NCI-H187 treated with DMSO at 0.1 percent for 48 hours (cell line): ENCODE data around the gene MBP.

ENCODE experiments used
- DNase-seq: peaks from one replicate; lab custom pipeline; 2025; lab: John Stamatoyannopoulos, UW

Gene MBP

DNA sequence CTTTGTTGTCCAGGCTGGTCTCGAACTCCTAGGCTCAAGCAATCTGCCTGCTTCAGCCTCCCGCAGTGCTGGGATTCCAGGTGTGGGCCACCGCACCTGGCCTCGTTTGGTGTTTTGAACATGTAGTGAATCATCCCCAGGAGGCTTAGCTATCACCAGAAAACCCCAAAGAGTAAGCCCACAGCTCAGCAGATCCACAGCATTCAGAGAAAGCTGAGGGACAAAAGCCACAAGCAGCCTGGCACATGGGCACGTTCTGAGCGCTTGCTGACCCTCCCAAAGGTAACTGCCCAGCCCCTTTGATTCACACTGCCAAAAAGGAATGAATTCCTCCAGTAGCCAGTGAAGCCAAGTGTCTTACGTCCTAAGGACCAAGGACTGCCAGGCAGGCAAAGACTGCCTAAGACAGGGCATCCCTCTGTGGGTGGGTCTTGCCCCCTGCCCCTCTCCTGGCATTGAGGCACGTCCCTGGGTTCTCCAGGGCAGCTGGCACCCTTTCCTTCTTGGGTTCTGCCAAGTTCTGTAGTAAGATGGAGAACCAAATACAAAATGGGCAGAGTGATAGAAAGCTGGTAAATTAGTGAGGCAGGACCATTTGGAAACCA lies 31.7 kb downstream of the MBP start:
- DNase-seq, result no peak

DNA sequence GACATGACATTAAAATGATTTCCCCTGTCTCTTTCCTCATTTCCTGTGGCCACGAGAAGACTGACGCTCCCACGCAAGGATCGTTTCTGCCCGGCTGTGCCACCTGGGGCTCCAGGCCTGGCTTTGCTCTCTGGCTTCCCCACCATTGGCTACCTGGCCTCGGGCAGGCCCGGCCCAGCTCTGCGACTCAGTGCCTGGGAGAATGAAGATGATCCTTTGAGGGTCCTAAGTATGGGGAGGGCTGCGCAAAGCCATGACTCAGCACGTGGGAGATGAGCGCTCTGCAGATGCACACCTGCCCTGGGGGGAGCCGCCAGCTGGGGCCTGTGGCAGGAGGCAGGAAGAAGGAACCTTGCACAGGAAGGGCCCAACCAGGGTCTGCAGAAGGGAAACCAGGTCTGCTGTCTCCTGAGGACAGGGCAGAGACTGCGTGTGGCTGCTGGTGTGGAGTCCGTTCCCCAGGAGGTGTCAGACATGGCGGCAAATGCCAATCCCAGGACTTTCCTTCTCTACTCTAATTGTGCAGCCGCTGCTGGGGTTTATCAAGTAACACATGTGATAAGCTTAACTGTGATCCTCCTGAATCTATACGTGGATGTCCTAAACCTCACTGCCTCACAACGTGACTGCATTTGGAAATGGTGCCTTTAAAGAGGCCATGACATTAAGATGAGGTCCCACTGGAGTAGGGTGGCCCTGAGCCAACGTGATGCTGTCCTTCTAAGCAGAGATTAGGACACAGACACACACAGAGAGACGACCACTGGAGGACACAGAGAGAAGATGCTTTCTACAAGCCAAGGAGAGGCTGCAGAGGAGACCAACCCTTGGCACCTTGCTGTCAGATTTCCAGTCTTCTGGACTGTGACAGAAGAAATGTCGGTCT lies 32.9 kb downstream of the MBP start:
- DNase-seq, result no peak

DNA sequence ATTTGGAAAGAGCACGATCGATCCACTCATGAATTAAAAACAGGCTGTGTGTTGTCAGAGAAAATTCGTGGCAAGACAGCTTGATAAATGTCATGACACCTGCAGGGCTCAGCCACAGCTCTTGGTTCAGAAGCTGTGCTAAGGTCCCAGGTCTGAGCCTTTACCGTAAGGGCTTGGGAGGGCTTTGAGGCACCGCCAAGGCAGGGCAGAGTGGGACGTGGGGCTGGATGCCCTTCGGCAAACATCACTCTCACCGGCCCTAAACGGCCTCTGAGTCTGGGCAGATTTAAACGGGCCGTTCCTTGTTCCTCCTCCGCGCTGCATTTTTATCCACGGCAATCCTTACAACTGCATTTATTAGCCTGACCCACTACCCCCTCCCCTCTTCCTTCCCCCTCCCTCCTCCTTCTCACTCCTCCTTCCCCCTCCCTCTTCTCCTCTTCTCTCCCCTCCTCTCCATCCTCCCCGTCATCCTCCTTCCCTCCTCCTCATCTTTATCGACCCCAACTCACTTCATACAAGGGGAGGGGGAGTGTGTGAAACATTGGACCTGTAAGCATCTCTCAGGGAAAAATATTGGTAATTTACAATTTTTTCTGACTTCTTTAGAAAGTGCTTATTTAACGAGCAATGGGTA lies 33.9 kb downstream of the MBP start:
- DNase-seq, result no peak

DNA sequence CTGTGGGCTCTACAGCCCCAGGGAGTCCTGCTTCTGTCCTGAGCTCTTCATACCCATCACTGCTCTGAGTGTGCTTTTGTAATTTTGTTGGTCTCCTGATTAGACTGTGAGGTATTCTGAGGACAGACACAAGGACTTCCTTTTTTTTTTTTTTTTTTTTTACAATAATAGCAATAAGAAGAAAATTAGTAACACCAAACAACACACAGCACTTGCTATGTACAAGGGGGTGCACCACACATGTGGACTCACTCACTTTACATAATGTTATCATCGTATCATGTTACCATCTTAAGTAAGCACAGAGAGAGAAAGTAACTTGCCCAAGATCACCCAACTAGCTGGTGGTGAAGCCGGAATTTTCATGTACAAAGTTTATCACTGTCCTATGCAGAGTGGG lies 34.6 kb downstream of the MBP start:
- DNase-seq, result no peak

DNA sequence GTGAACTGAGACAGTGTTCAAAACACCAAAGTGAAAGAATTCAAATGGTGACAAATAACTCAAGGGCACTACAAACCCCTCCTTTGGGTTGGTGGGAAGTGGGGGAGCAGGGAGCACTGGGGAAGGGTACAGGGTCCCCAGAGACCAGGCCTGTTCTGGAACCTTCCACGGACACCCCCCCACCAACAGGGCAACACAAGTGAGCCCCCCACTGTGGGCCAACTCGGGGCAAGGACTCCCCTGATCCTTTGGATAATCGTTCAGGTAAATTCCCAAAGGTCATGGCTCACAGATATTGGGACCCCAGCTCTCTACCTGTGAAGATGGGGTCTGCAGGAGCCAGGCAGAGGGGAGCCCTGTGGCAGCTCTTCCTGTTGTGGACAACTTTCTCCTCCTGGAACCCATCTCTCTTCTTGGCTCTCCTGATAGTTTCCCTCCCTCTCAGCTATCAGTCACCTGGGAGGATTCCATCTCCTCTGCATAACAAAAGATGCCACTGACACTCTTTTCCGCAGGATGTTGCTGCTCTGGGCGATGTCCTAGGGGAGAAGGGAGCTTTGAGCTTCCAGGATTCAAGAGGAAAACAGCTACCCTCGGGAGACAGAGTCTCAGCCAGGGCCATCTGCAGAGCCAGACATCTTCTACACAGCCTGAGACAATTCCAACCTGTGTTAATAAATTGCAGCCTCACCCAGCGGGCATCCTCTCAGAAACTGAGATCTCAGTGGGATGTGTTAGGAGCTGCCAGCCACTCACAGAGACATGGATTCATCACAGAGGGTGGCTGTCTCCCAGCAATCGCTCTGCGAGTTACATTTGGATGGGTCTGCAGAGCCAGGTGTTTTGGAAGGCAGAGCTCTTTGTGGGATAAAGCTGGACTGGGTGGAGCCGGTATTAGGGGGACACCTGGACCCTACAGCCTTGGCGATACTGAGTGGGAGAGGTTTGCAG lies 35.4 kb downstream of the MBP start:
- DNase-seq, result no peak

DNA sequence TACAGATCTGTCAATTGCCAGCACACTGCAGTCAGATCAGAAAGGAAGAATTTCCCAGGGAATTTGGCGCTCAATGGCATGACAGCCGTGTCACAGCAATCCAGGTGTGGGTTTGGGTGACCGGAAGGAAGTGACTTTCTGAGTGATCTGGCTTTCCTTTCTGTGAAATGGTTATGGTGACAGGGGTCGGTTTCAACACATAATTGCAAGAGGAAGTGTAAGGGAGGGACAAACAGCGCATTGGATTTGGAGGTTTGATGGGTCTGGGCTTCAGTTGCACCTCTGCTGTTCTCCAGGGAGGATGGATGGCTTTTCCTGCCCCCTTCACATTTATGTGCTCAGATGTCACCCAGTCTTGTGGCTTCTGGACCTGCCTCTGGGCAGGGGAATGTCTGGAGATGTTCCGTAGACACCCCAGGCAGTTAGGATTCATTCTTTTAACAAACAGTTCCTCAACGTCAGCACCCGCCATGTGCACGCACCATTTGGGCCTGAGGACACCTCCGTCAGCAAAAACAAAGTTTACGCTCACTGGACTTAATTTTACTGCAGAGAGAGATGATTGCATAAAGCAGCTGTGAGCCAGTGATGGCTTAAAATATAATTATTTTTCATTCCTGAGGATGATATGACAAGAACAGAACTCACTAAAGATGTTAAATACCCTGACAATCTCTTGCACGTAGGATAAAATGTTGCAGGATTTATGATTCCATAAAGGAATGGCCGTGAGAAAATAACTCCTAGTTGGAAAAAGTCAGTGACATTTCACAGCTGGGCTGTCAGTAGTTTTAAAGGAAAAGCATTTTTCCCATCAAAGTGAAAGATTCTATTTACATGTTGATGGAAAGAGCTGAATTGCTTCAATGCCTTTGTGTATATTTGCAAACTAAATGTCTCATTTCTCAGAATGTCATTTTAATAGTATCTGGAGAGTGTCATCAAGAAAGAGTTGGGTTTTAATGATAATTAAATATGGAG lies 36.9 kb downstream of the MBP start:
- no peak for DNase-seq

DNA sequence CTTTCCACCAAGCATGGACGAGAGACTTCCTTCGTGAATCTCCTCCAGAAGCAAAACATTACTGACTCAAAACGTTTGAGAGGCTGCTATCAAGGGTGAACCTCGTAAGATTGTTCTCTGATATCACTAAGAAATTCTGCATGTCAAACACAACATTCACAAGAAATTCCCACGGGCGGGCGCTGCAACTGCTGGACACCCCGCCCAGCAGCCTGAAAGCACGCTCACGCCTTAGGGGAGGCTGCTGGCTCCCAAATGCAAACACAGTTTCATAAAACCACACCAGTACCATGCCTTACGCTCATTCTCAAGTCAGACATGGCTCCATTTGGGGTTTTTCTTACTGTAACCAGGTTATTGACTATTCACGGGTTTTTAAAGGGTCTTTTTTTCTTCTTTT lies 39.0 kb downstream of the MBP start:
- DNase-seq, result no peak

DNA sequence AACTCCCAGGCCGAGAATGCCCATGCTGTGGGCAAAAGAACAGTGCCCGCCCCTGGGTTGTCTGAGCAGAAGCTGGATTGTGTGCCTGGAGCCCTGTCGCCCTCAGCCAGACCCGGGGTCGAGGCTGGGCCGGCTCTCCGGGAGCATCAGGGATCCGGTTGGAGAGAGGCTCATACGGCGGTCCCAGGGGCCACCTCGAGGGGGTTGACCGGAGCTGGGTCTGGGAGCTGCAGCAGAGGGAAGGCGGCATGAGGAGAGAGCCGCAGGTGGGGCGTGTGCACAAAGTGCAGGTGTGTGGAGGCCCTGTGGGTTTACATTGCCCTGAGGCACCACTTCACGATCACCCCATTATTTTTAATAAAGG lies 39.5 kb downstream of the MBP start:
- DNase-seq, result no peak

DNA sequence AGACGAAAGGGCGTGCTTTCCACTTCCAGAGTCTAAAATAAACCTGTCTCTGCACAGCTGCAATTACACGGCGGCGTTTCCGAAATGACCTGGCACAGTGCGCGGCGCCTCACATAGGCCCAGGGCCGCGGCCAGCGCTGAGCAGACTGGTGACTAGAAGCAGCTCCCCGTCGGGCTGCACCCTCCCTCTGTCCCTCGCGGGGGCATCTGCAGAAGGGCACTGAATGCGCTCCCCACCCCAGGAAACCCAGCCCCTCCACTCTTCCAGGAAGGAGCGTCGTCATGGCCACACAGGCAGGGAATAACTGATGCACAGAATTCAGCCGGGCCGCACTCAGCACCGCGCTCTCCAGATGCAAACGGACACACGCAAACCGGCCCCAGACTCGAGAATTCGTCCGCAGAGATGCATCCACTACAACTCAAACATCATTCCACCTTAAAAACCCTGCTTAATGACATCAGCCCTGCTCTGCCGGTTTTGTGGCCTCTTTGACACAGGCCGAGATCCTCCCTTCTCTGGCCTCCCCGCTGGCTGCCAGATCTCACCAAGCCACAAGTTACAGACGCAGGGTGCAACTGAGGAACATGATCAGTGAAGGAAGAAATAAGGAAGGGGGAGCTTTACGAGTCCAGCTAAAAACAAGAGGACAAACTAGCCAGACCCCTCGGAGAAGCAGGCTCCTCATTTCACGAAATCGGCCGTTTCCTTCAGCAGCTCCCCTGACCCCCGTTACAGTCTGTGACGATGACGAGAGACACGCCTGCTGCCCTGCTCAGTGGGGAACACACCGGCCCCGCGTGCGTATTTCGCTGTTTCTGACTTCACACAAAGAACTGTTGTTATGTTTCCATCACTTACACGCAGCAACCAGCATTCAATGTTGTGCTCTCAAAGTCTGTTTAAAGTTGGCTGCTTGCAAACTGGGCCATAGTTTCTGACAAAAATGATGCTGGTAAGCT lies 40.2 kb downstream of the MBP start:
- no peak for DNase-seq

DNA sequence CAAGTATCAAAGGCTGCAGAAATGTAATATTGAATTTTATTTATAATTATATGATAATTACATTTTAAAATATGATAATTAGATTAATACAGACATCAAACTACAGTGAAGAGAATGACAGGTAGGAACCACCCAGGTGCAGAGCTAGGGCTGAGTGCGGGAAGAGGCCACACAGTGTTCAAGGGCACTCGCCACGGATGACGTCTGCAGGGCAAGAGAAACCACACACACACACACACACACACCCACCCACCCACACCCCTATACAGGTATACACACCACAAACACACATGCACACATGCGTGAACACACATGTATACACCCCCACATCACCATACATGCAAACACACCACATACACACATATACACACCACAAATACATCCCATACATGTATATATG lies 41.2 kb downstream of the MBP start:
- DNase-seq, result no peak

DNA sequence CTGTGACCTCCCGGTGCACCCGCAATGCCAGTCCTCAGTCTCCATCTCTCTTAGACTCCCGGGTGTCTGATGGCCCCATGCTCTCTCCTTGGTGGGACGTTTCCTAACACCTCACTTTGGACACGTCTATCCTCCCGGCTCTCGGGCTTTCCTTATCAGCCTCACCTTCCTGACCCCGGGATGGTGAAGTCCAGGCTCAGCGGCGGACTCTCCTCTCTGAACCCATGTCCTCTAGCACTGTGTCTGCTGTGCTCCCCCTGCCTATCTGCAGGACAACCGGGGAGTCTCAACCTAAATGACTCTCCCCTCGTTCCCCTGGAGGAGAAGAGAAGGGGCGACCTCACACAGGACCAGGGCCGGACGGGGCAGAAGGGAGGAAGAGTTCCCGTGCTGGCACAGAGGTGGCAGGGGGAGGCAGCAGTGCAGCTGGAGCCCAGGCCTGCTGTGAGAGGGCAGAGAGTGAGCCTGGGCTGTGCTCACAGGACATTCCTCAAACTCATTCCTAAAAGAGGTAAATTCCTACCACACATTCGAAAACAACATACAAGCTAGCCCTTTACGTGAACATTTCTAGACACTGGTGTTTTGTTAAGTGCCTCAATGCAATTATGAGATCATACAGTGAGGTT lies 41.9 kb downstream of the MBP start:
- DNase-seq, result no peak

DNA sequence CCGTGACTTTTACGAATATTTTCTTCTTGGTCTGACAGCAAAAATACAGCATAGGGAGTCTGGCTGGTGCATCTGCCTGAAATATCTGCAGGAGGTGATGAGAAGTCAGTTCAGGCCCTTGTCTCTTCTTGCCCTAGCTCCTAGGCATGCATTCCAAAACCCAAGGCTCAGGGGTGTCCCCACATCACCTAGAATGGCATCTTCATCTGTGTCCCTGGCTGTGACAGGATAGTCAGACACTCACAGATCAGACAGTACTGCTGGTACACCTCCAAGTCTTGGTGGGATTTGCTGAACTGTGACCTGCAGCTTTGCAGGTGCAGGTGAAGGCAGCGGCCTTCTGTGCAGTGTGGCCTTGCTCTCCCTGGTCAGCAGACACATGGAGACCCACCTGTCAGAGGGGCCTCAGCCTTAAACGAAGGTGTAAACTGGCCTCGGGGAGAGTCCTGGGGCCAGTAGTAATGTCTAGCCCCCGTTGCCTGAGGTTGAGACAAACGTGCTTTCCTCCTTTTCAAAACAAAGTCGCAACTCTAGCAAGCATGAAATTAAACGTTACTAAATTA lies 42.8 kb downstream of the MBP start:
- DNase-seq, result no peak

DNA sequence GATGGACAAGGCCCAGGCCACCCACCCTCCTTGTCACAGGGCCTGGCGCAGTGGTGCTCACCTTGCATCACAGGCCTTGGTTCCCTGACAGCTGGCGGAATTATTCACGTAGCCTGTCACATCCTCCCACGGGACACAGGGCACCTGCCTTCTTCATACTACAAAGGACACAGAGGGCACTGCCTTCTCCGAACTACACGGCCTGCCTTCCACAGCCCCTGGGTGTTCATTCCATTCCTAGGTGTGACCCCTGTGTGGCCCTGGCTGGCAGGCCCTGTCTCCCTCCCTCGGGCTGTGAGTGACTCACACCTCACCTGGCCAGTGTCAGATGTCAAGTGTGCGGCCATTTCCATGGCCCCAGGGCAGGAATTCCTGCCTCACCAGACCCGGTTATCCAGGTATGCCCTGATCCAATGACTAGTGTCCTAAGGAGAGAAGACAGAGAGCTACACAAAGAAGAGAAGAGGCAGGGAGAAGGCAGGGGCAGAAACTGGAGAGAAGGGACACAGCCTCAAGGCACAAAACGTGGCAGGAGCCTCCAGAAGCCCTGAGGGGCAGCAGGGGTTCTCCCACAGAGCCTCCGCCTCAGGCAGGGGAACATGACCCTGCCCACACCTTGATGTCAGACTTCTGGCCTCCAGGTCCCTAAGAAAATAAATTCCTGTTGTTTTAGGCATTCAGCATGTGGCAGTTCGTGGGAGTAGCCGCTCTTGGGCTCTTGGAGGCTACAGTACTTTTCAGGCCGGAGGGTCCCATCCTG lies 43.4 kb downstream of the MBP start:
- no peak for DNase-seq

DNA sequence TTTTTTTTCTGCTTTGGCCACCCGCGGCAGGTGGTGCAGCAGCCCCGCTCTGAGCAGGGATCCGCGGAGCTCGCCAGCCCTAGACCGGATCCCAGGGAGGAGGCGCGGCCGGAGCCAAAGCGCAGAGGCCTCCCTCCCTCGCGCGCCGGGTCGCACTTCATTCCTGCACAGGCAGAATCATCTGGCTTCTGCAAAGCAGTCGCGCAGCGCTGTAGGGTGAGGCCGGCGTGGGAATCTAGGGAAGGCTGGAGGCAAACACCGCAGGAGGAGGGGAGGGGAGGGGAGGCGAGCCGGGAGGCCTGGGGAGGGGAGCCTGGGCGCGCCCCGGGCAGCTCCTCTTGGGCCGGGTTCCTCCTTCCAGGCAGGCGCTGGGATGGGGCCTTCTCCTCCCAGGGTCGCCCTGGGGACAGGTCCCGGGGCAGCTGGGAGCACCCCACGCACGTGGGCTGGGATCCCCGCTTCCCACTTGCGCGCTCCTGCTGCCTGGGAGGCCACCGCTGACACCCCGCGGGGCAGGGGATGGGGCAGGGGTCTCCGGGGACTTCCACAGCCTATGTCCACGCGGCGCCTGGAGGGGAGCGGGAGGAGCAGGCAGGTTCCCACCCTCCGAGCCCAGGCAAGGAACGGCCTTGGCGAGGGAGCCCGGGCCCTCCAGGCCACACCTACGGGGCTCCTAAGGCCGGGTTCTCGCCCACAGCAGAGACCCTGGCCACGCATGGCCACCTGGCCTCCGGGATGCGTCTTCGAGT lies 45.0 kb downstream of the MBP start:
- DNase-seq, result no peak

DNA sequence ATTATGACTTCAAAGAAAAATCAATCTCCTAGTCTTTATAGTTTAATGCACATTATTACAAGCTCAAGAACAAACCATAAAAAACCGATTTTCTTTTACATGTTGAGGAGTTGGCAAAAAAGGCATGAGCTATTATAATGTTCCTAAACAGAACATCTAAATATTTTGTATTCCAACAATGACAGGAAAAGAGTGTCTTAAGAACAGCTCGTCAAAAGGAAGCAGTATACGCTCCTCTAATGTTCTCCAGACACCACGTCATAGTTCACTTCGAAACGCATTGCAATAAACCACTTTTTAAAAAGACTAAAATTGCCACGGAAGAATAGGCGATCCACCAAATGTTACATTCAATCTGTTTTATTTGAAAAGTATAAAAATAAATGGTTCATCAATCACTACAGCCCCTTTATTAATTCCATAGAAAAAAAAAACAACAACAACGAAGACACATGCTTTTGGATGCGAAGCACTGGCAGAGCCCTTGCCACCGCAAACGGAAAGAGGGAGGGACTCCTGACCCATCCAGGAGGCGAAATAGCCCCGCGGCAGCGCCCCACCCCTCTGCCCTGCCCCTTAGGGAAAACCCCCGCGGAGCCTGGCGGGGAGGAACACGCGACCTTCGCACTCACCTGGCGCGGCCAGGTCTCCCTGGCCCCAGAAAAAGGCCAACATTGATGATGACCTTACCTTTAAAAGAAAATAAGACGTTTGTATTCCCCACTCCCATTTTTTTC lies 45.8 kb downstream of the MBP start:
- no peak for DNase-seq

DNA sequence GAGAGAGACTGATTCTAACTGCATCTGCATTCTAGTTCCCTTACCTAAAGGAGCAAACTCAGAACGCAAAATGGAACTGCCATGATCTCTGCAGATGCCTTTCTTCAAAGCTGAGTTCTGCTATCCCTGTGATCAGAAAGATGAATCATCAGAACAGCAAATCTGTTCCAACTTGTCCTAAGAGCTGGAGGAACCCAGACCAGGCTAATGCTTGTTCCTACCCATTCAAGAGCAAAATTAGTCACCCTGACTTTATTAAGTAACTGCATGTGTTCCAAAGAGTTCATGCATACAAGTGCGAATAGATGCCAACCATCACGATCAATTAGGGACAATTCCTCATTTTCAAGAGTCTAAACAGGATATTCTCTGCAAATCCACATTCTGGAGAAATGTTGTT lies 46.5 kb downstream of the MBP start:
- DNase-seq, result no peak

DNA sequence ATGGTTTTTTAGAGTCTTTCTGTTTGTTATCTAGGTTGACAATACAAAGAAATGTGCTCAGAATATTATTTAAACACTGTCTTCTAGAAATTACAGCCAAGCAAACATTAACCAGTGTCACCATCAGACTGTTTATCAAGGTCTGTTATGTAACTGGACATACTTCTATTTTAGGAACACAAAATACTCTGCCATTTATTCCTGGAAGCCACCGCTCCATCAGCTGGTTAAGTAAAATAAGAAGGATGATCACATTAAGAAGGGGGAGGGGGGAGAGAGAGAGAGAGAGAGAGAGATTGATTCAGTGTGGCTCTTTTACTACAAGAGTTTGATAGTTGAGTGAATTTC lies 47.9 kb downstream of the MBP start:
- DNase-seq, result no peak
